A549 treated with Mapracorat at 1 μM for 4 hours (cell line): ENCODE measurements around the gene OR13H1. TPM values are rescaled to one million over a fixed set of nuclear protein-coding genes. Genes with fewer than 3 reads are reported as not detected.

Experiments used
- total RNA-seq: library from RNA; stranded (reverse); fragments of 200-300 nt; extraction: Qiagen RNA extraction; gene quantifications from 5 replicates; pipeline ENCODE4 v1.2.3, GENCODE V29; 2022

Gene OR13H1
- not detected in 5 replicates for total RNA-seq

GRCh38 chrX:131543774-131544173 is at the start of gene OR13H1:
TSS of gene OR13H1 (plus strand) at chrX:131544074. CDS start at chrX:131544074, 0 bp downstream.

